Calu3 (cell line): ENCODE measurements around the gene TMSB4X. TPM values are rescaled to one million over a fixed set of nuclear protein-coding genes. Genes with fewer than 3 reads are reported as not detected.
"Not testable (repeated sequence)": the region's sequence is repeated elsewhere in the genome, so short reads cannot be mapped to it uniquely, and the experiment has no call there.

Source experiments
- BruUV-seq: library from RNA; stranded (reverse); fragments of 400-500 nt; replicated peaks from 2 replicates; lab custom pipeline; 2021; lab: Mats Ljungman, UMichigan
- CTCF ChIA-PET: fragments of 300-600 bp; sonication (Branson Sonifier 250); formaldehyde crosslinking; loops from one replicate; lab custom pipeline; 2022; ENCODE audit warnings: antibody characterized with exemption; lab: Charles Lee
- DNase-seq: peaks from one replicate; pipeline ENCODE4 v3.0.0; 2022
- H3K27ac Mint-ChIP-seq: one replicate; pipeline ENCODE4 v1.8.0; 2022; ENCODE audit warnings: mixed read lengths; ENCODE audit not compliant: unreplicated experiment
- H3K27me3 Mint-ChIP-seq: one replicate; pipeline ENCODE4 v1.8.0; 2022; ENCODE audit warnings: mixed read lengths; ENCODE audit not compliant: unreplicated experiment
- H3K36me3 Mint-ChIP-seq: one replicate; pipeline ENCODE4 v1.8.0; 2022; ENCODE audit warnings: mild to moderate bottlenecking, moderate library complexity, mixed read lengths; ENCODE audit not compliant: insufficient read depth, unreplicated experiment
- H3K4me1 Mint-ChIP-seq: one replicate; pipeline ENCODE4 v1.8.0; 2022; ENCODE audit warnings: mild to moderate bottlenecking, low read depth, mixed read lengths; ENCODE audit not compliant: unreplicated experiment
- H3K4me3 Mint-ChIP-seq: one replicate; pipeline ENCODE4 v1.8.0; 2022; ENCODE audit warnings: mild to moderate bottlenecking, low read depth, moderate library complexity, mixed read lengths; ENCODE audit not compliant: unreplicated experiment
- H3K9me3 Mint-ChIP-seq: one replicate; pipeline ENCODE4 v1.8.0; 2022; ENCODE audit warnings: low read depth, mixed read lengths; ENCODE audit not compliant: unreplicated experiment
- intact Hi-C: fragments of 100-400 bp; cut with micrococcal nuclease; formaldehyde crosslinking; loops from one replicate; pipeline ENCODE4 v1.10.0; 2022; ENCODE audit not compliant: unreplicated experiment
- total RNA-seq: library from RNA; stranded (reverse); gene quantifications from 2 replicates; pipeline ENCODE4 v1.2.3, GENCODE V29; 2022
- TF ChIP-seq, protein P1 (sequence below): fragments of 200-600 bp; IDR thresholded peaks from one replicate; pipeline ENCODE4 v1.8.0; 2022; ENCODE audit warnings: antibody characterized with exemption; ENCODE audit not compliant: unreplicated experiment

The TMSB4X gene
- total RNA-seq, 1 experiment from 2014 or later = 5,274 TPM

GRCh38 chrX:12962041-12962504, 12.8 kb upstream of the TMSB4X start:
- H3K4me1 Mint-ChIP-seq = peaks cover 24% of the 10 kb centered on the region
- no peak for DNase-seq
- H3K4me3 Mint-ChIP-seq = no peak overlapping the region
- H3K36me3 Mint-ChIP-seq = peaks cover 6% of the 10 kb centered on the region
- no TSS peak for BruUV-seq
- intact Hi-C loops = no loop called here
- H3K27me3 Mint-ChIP-seq = no peaks in the 10 kb centered on the region
- no peak overlapping the region for H3K27ac Mint-ChIP-seq
- CTCF ChIA-PET = no interaction called here
- H3K9me3 Mint-ChIP-seq = no peaks in the 10 kb centered on the region
- TF ChIP-seq, protein P1, sequence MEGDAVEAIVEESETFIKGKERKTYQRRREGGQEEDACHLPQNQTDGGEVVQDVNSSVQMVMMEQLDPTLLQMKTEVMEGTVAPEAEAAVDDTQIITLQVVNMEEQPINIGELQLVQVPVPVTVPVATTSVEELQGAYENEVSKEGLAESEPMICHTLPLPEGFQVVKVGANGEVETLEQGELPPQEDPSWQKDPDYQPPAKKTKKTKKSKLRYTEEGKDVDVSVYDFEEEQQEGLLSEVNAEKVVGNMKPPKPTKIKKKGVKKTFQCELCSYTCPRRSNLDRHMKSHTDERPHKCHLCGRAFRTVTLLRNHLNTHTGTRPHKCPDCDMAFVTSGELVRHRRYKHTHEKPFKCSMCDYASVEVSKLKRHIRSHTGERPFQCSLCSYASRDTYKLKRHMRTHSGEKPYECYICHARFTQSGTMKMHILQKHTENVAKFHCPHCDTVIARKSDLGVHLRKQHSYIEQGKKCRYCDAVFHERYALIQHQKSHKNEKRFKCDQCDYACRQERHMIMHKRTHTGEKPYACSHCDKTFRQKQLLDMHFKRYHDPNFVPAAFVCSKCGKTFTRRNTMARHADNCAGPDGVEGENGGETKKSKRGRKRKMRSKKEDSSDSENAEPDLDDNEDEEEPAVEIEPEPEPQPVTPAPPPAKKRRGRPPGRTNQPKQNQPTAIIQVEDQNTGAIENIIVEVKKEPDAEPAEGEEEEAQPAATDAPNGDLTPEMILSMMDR = no peak

GRCh38 chrX:12963210-12963850, 11.6 kb upstream of the TMSB4X start:
- CTCF ChIA-PET, DNase-seq, H3K9me3 Mint-ChIP-seq, H3K4me3 Mint-ChIP-seq, H3K27ac Mint-ChIP-seq, BruUV-seq, H3K36me3 Mint-ChIP-seq, H3K27me3 Mint-ChIP-seq, intact Hi-C loops: not testable (repeated sequence)
- peaks cover 24% of the 10 kb centered on the region for H3K4me1 Mint-ChIP-seq

GRCh38 chrX:12965131-12965940, 9.6 kb upstream of the TMSB4X start:
- Mint-ChIP-seq H3K27me3 (no peaks in the 10 kb centered on the region), H3K36me3 (no peaks in the 10 kb centered on the region), H3K4me3 (no peak overlapping the region), H3K27ac (no peak overlapping the region), H3K4me1 (peaks cover 23% of the 10 kb centered on the region), H3K9me3 (no peaks in the 10 kb centered on the region)
- no peak for DNase-seq
- CTCF ChIA-PET = interaction anchor here (0.5 to 1.0 kb wide), 2 partner anchors 11 to 259 kb away, joined by 3 read pairs; no protein-coding TSS in a partner anchor
- no TSS peak for BruUV-seq
- TF ChIP-seq, protein P1 = no peak
- intact Hi-C loops = no loop called here

DNA sequence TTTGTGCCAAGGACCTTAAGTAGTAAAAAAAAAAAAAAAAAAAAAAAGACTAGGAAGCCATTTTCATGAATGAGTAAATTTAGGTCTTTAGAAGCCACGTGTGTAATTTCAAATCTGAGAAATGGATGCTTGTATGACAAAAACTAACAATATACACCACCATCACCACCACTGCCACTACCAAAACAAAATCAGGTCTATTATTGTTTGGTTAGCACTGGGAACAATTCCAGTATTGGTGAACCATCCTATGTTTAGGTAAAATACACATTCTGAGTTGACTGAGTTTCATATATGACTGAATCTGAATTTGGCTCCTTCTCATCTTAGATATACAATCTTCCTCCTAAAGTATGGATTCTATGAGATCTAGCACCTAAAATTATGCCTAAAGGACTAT, 8.8 kb upstream of the TMSB4X start:
- CTCF ChIA-PET = no interaction called here
- H3K4me3 Mint-ChIP-seq = no peak overlapping the region

More for the DNA sequence above, 8.8 kb upstream of the TMSB4X start:
- Mint-ChIP-seq H3K36me3 (peaks cover 8% of the 10 kb centered on the region), H3K9me3 (no peaks in the 10 kb centered on the region), H3K4me1 (peaks cover 23% of the 10 kb centered on the region), H3K27me3 (no peaks in the 10 kb centered on the region), H3K27ac (no peak overlapping the region)
- no TSS peak for BruUV-seq
- TF ChIP-seq, protein P1 = no peak
- intact Hi-C loops = no loop called here
- no peak for DNase-seq
